HepG2 (cell line): ENCODE results near the gene JAK1. TPM values are rescaled to one million over a fixed set of nuclear protein-coding genes. Genes with fewer than 3 reads are reported as not detected.
A peak's percentile ranks its signal among the peaks of the same experiment; 100 is the strongest.

ENCODE experiments used
- CREM ChIP-seq, 2 experiments: sonication (generic) in 1 of 2; formaldehyde crosslinking in 1 of 2; IDR thresholded peaks; 2 replicates each; pipeline versions ENCODE4 v1.4.0 to v1.6.1; 2016 to 2020; ENCODE audit warnings: antibody characterized with exemption in 1 of 2, mild to moderate bottlenecking in 1 of 2, missing genetic modification reagents in 1 of 2
- DPF2 ChIP-seq: sonication (generic); formaldehyde crosslinking; IDR thresholded peaks from 2 replicates; pipeline ENCODE4 v1.4.0; 2020; ENCODE audit warnings: mild to moderate bottlenecking, low read depth, missing genetic modification reagents, borderline replicate concordance
- KAT8 ChIP-seq: IDR thresholded peaks from 2 replicates; pipeline ENCODE4 v1.6.1; 2016; ENCODE audit warnings: missing genetic modification reagents, missing compliant biosample characterization
- RAD21 ChIP-seq: fragments of 450-650 bp; formaldehyde crosslinking; IDR thresholded peaks from 2 replicates; pipeline ENCODE4 v1.5.0; 2020; ENCODE audit warnings: mild to moderate bottlenecking
- RELA ChIP-seq: sonication (generic); formaldehyde crosslinking; IDR thresholded peaks from 2 replicates; pipeline ENCODE4 v1.4.0; 2020; ENCODE audit warnings: missing genetic modification reagents
- YEATS4 ChIP-seq: sonication (generic); formaldehyde crosslinking; IDR thresholded peaks from 2 replicates; pipeline ENCODE4 v1.4.0; 2020; ENCODE audit warnings: missing genetic modification reagents, borderline replicate concordance
- ZFP41 ChIP-seq: sonication (generic); formaldehyde crosslinking; IDR thresholded peaks from 2 replicates; pipeline ENCODE4 v1.4.0; 2020; ENCODE audit warnings: mild to moderate bottlenecking, missing genetic modification reagents, borderline replicate concordance
- ZNF263 ChIP-seq: sonication (generic); formaldehyde crosslinking; IDR thresholded peaks from 2 replicates; pipeline ENCODE4 v1.4.0; 2020; ENCODE audit warnings: missing genetic modification reagents
- ZNF264 ChIP-seq: sonication (generic); formaldehyde crosslinking; IDR thresholded peaks from 2 replicates; pipeline ENCODE4 v1.4.0; 2020; ENCODE audit warnings: missing genetic modification reagents
- ZNF331 ChIP-seq: sonication (generic); formaldehyde crosslinking; IDR thresholded peaks from 2 replicates; pipeline ENCODE4 v1.4.0; 2020; ENCODE audit warnings: missing genetic modification reagents
- ZNF652 ChIP-seq: IDR thresholded peaks from 2 replicates; pipeline ENCODE4 v1.6.1; 2016; ENCODE audit warnings: low read depth, borderline replicate concordance
- ZNF878 ChIP-seq: sonication (generic); formaldehyde crosslinking; IDR thresholded peaks from 2 replicates; pipeline ENCODE4 v1.8.1; 2023; ENCODE audit warnings: mild to moderate bottlenecking, missing genetic modification reagents, moderate library complexity
- polyA plus RNA-seq, 8 experiments: library from polyadenylated mRNA; depleted of rRNA in 3 of 8; stranded (reverse) in 7 of 8; unstranded in 1 of 8; fragments of >200 nt; fragmentation: Illumina TruSeq in 4 of 8; extraction: Trizol in 4 of 8; gene quantifications; 2 replicates each; pipeline versions ENCODE4 v1.2.1 to v1.2.3, GENCODE V29; 2011 to 2016; ENCODE audit warnings: low read depth in 4 of 8, missing spikeins in 1 of 8, mixed read lengths in 1 of 8; ENCODE audit not compliant: insufficient read depth in 1 of 8
- total RNA-seq, 5 experiments: library from RNA; depleted of rRNA; stranded (reverse); fragments of >200 nt; fragmentation: Illumina TruSeq; extraction: Trizol; gene quantifications; 2 replicates each; pipeline ENCODE4 v1.2.3, GENCODE V29; 2016; ENCODE audit warnings: low read depth in 1 of 5
- TF ChIP-seq, protein P1 (sequence below): sonication (generic); formaldehyde crosslinking; IDR thresholded peaks from 2 replicates; pipeline ENCODE4 v1.4.0; 2020; ENCODE audit warnings: low read depth, missing genetic modification reagents
- TF ChIP-seq, protein P2 (sequence below): sonication (generic); formaldehyde crosslinking; IDR thresholded peaks from 2 replicates; pipeline ENCODE4 v1.4.0; 2020; ENCODE audit warnings: mild to moderate bottlenecking, missing genetic modification reagents, borderline replicate concordance
- TF ChIP-seq, protein P3 (sequence below): sonication (generic); formaldehyde crosslinking; IDR thresholded peaks from 2 replicates; pipeline ENCODE4 v1.5.1; 2020; ENCODE audit warnings: mild to moderate bottlenecking, missing genetic modification reagents, moderate library complexity

JAK1 gene
- total and polyA plus RNA-seq, 2 of the 13 experiments (the other 11 are each of a cell fraction or from before 2014, with no cell fraction given), result 23.9 to 42.4 TPM

GRCh38 chr1:64915381-64916274, 50.7 kb downstream of the JAK1 start (continued):
- TF ChIP-seq, protein P1, sequence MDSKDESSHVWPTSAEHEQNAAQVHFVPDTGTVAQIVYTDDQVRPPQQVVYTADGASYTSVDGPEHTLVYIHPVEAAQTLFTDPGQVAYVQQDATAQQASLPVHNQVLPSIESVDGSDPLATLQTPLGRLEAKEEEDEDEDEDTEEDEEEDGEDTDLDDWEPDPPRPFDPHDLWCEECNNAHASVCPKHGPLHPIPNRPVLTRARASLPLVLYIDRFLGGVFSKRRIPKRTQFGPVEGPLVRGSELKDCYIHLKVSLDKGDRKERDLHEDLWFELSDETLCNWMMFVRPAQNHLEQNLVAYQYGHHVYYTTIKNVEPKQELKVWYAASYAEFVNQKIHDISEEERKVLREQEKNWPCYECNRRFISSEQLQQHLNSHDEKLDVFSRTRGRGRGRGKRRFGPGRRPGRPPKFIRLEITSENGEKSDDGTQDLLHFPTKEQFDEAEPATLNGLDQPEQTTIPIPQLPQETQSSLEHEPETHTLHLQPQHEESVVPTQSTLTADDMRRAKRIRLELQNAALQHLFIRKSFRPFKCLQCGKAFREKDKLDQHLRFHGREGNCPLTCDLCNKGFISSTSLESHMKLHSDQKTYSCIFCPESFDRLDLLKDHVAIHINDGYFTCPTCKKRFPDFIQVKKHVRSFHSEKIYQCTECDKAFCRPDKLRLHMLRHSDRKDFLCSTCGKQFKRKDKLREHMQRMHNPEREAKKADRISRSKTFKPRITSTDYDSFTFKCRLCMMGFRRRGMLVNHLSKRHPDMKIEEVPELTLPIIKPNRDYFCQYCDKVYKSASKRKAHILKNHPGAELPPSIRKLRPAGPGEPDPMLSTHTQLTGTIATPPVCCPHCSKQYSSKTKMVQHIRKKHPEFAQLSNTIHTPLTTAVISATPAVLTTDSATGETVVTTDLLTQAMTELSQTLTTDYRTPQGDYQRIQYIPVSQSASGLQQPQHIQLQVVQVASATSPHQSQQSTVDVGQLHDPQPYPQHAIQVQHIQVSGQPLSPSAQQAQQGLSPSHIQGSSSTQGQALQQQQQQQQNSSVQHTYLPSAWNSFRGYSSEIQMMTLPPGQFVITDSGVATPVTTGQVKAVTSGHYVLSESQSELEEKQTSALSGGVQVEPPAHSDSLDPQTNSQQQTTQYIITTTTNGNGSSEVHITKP, result peak; percentile 68; the same call in 1 of the 2 replicates
- TF ChIP-seq RAD21 (CRISPR knock-in tag), result 0 out of 2 replicates have a peak, but pooled peaks have one; percentile 24
- TF ChIP-seq CREM (IDR thresholded peaks at IDR 0.05), result peak; percentile 80
- no peak for TF ChIP-seq CREM (CRISPR knock-in tag; IDR thresholded peaks at IDR 0.05)
- 0 out of 2 replicates have a peak, but pooled peaks have one; percentile 53 for TF ChIP-seq ZNF264 (CRISPR knock-in tag)
- peak; percentile 85 for TF ChIP-seq DPF2 (CRISPR knock-in tag)
- peak; percentile 55; the same call in 1 of the 2 replicates for TF ChIP-seq KAT8
- peak; percentile 35; the same call in 1 of the 2 replicates for TF ChIP-seq ZNF331
- TF ChIP-seq, protein P2, sequence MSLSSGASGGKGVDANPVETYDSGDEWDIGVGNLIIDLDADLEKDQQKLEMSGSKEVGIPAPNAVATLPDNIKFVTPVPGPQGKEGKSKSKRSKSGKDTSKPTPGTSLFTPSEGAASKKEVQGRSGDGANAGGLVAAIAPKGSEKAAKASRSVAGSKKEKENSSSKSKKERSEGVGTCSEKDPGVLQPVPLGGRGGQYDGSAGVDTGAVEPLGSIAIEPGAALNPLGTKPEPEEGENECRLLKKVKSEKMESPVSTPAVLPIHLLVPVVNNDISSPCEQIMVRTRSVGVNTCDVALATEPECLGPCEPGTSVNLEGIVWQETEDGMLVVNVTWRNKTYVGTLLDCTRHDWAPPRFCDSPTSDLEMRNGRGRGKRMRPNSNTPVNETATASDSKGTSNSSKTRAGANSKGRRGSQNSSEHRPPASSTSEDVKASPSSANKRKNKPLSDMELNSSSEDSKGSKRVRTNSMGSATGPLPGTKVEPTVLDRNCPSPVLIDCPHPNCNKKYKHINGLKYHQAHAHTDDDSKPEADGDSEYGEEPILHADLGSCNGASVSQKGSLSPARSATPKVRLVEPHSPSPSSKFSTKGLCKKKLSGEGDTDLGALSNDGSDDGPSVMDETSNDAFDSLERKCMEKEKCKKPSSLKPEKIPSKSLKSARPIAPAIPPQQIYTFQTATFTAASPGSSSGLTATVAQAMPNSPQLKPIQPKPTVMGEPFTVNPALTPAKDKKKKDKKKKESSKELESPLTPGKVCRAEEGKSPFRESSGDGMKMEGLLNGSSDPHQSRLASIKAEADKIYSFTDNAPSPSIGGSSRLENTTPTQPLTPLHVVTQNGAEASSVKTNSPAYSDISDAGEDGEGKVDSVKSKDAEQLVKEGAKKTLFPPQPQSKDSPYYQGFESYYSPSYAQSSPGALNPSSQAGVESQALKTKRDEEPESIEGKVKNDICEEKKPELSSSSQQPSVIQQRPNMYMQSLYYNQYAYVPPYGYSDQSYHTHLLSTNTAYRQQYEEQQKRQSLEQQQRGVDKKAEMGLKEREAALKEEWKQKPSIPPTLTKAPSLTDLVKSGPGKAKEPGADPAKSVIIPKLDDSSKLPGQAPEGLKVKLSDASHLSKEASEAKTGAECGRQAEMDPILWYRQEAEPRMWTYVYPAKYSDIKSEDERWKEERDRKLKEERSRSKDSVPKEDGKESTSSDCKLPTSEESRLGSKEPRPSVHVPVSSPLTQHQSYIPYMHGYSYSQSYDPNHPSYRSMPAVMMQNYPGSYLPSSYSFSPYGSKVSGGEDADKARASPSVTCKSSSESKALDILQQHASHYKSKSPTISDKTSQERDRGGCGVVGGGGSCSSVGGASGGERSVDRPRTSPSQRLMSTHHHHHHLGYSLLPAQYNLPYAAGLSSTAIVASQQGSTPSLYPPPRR (CRISPR knock-in tag), result peak; percentile 72
- TF ChIP-seq YEATS4 (CRISPR knock-in tag), result peak; percentile 58; the same call in 1 of the 2 replicates
- peak; percentile 69; the same call in 1 of the 2 replicates for TF ChIP-seq ZNF878
- 0 out of 2 replicates have a peak, but pooled peaks have one; percentile 25 for TF ChIP-seq ZNF263 (CRISPR knock-in tag)
- peak; percentile 22; the same call in 1 of the 2 replicates for TF ChIP-seq ZNF652 (CRISPR knock-in tag)
- TF ChIP-seq, protein P3, sequence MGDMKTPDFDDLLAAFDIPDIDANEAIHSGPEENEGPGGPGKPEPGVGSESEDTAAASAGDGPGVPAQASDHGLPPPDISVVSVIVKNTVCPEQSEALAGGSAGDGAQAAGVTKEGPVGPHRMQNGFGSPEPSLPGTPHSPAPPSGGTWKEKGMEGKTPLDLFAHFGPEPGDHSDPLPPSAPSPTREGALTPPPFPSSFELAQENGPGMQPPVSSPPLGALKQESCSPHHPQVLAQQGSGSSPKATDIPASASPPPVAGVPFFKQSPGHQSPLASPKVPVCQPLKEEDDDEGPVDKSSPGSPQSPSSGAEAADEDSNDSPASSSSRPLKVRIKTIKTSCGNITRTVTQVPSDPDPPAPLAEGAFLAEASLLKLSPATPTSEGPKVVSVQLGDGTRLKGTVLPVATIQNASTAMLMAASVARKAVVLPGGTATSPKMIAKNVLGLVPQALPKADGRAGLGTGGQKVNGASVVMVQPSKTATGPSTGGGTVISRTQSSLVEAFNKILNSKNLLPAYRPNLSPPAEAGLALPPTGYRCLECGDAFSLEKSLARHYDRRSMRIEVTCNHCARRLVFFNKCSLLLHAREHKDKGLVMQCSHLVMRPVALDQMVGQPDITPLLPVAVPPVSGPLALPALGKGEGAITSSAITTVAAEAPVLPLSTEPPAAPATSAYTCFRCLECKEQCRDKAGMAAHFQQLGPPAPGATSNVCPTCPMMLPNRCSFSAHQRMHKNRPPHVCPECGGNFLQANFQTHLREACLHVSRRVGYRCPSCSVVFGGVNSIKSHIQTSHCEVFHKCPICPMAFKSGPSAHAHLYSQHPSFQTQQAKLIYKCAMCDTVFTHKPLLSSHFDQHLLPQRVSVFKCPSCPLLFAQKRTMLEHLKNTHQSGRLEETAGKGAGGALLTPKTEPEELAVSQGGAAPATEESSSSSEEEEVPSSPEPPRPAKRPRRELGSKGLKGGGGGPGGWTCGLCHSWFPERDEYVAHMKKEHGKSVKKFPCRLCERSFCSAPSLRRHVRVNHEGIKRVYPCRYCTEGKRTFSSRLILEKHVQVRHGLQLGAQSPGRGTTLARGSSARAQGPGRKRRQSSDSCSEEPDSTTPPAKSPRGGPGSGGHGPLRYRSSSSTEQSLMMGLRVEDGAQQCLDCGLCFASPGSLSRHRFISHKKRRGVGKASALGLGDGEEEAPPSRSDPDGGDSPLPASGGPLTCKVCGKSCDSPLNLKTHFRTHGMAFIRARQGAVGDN (CRISPR knock-in tag), result peak; percentile 50
- TF ChIP-seq ZFP41 (CRISPR knock-in tag), result no peak
- TF ChIP-seq RELA, result peak; percentile 42; the same call in 1 of the 2 replicates
